GM12878 (cell line): ENCODE results near the gene ZNF692. TPM values are rescaled to one million over a fixed set of nuclear protein-coding genes. Genes with fewer than 3 reads are reported as not detected.

Experiments used
- BCL11A ChIP-seq: IDR thresholded peaks from 2 replicates; pipeline ENCODE4 v1.6.1; 2011; ENCODE audit warnings: low read depth, low read length
- BCL3 ChIP-seq: IDR thresholded peaks from 2 replicates; pipeline ENCODE4 v1.6.1; 2011; ENCODE audit warnings: borderline replicate concordance, low read depth, mild to moderate bottlenecking, moderate library complexity, low read length; ENCODE audit not compliant: insufficient read depth, poor library complexity, severe bottlenecking
- CBX3 ChIP-seq: fragments of 200-600 bp; sonication (generic); IDR thresholded peaks from 2 replicates; pipeline ENCODE4 v1.6.1; 2016; ENCODE audit warnings: low read depth, borderline replicate concordance
- CEBPZ ChIP-seq: fragments of 150-350 bp; IDR thresholded peaks from 2 replicates; pipeline ENCODE4 v1.6.1; 2016; ENCODE audit warnings: low read depth, low read length
- CHD1 ChIP-seq: IDR thresholded peaks from 2 replicates; pipeline ENCODE4 v1.6.1; 2012; ENCODE audit warnings: low read depth, low read length, improper control_type of control experiment
- E2F4 ChIP-seq: IDR thresholded peaks from 2 replicates; pipeline ENCODE4 v1.6.1; 2012; ENCODE audit warnings: low read depth, low read length, improper control_type of control experiment
- HDGF ChIP-seq: fragments of 450-650 bp; IDR thresholded peaks from 2 replicates; pipeline ENCODE4 v1.6.1; 2016; ENCODE audit warnings: antibody characterized with exemption
- IKZF1 ChIP-seq: fragments of 450-650 bp; conservative IDR thresholded peaks from 2 replicates; pipeline ENCODE4 v1.6.1; 2017; ENCODE audit warnings: antibody characterized with exemption, mild to moderate bottlenecking
- IKZF2 ChIP-seq, 2 experiments: fragments of 450-650 bp; IDR thresholded peaks; 2 replicates each; pipeline ENCODE4 v1.6.1; 2017; ENCODE audit warnings: mild to moderate bottlenecking in 2 of 2, moderate library complexity in 2 of 2
- IRF4 ChIP-seq: IDR thresholded peaks from 2 replicates; pipeline ENCODE4 v1.6.1; 2011; ENCODE audit warnings: low read depth, low read length
- MAX ChIP-seq: IDR thresholded peaks from 2 replicates; pipeline ENCODE4 v1.6.1; 2012; ENCODE audit warnings: low read depth, low read length, improper control_type of control experiment
- MTA2 ChIP-seq: fragments of 450-650 bp; IDR thresholded peaks from 2 replicates; pipeline ENCODE4 v1.6.1; 2016; ENCODE audit warnings: low read depth, mild to moderate bottlenecking, moderate library complexity
- NBN ChIP-seq: fragments of 450-650 bp; IDR thresholded peaks from 2 replicates; pipeline ENCODE4 v1.6.1; 2016
- NFXL1 ChIP-seq: fragments of 450-650 bp; IDR thresholded peaks from 2 replicates; pipeline ENCODE4 v1.6.1; 2017; ENCODE audit warnings: antibody characterized with exemption, mild to moderate bottlenecking, borderline replicate concordance
- PBX3 ChIP-seq: IDR thresholded peaks from 2 replicates; pipeline ENCODE4 v1.6.1; 2011; ENCODE audit warnings: mild to moderate bottlenecking, low read depth, low read length, moderate library complexity; ENCODE audit not compliant: insufficient replicate concordance
- PKNOX1 ChIP-seq: fragments of 450-650 bp; IDR thresholded peaks from 2 replicates; pipeline ENCODE4 v1.6.1; 2016; ENCODE audit warnings: mild to moderate bottlenecking
- POU2F2 ChIP-seq: IDR thresholded peaks from 3 replicates; pipeline ENCODE4 v1.6.1; 2011; ENCODE audit warnings: low read depth, mild to moderate bottlenecking, low read length, borderline replicate concordance
- SMAD1 ChIP-seq: fragments of 450-650 bp; IDR thresholded peaks from 2 replicates; pipeline ENCODE4 v1.6.1; 2018; ENCODE audit warnings: mild to moderate bottlenecking, low read depth; ENCODE audit not compliant: partially characterized antibody
- WRNIP1 ChIP-seq: IDR thresholded peaks from 2 replicates; pipeline ENCODE4 v1.6.1; 2011; ENCODE audit warnings: low read depth, low read length, improper control_type of control experiment, borderline replicate concordance
- polyA plus RNA-seq, 11 experiments: library from polyadenylated mRNA; depleted of rRNA in 4 of 11; unstranded in 6 of 11; stranded (reverse) in 5 of 11; fragments of >200 nt; fragmentation: Nextera tagmentation in 4 of 11; fragmentation: Illumina TruSeq in 1 of 11; extraction: Ambion mirVana in 4 of 11; extraction: Trizol in 1 of 11; gene quantifications; 1 replicate in 1 of 11; 2 replicates in 10 of 11; pipeline versions ENCODE4 v1.2.1 to v1.2.3, GENCODE V29; 2011 to 2016; ENCODE audit warnings: inconsistent platforms in 2 of 11, missing spikeins in 2 of 11, low read depth in 1 of 11
- total RNA-seq, 4 experiments: library from RNA; depleted of rRNA in 3 of 4; stranded (reverse); fragments of >200 nt in 3 of 4; fragmentation: Illumina TruSeq in 1 of 4; extraction: Trizol in 1 of 4; gene quantifications; 2 replicates each; pipeline versions ENCODE4 v1.2.1 to v1.2.3, GENCODE V29; 2013 to 2021
- TF ChIP-seq, protein P1 (sequence below): IDR thresholded peaks from 2 replicates; pipeline ENCODE4 v1.6.1; 2011; ENCODE audit warnings: borderline replicate concordance, low read depth, mild to moderate bottlenecking, moderate library complexity, mixed read lengths, low read length; ENCODE audit not compliant: insufficient read depth; ENCODE audit errors: extremely low read length

The ZNF692 gene
- total and polyA plus RNA-seq, 10 of the 15 experiments (the other 5 are each of a cell fraction or from before 2014, with no cell fraction given): 5.3 to 76.6 (median 36.9) TPM

- TF ChIP-seq CEBPZ: no peak
- peak; percentile 95 for TF ChIP-seq IKZF1
- no peak for TF ChIP-seq CHD1
- no peak for TF ChIP-seq IRF4
- 0 out of 2 replicates have a peak, but pooled peaks have one; percentile 11 for TF ChIP-seq PKNOX1
- no peak for TF ChIP-seq BCL3
- no peak for TF ChIP-seq CBX3
- TF ChIP-seq, protein P1, sequence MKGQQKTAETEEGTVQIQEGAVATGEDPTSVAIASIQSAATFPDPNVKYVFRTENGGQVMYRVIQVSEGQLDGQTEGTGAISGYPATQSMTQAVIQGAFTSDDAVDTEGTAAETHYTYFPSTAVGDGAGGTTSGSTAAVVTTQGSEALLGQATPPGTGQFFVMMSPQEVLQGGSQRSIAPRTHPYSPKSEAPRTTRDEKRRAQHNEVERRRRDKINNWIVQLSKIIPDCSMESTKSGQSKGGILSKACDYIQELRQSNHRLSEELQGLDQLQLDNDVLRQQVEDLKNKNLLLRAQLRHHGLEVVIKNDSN: no peak
- no peak for TF ChIP-seq PBX3
- no peak for TF ChIP-seq IKZF2 (IDR thresholded peaks at IDR 0.05)
- TF ChIP-seq MAX: peak; percentile 57; the same call in 1 of the 2 replicates
- no peak for TF ChIP-seq MTA2
- TF ChIP-seq E2F4: 0 out of 2 replicates have a peak, but pooled peaks have one; percentile 18
- TF ChIP-seq WRNIP1: no peak
- TF ChIP-seq POU2F2: 0 out of 3 replicates have a peak, but pooled peaks have one; percentile 32
- TF ChIP-seq NFXL1: no peak
- TF ChIP-seq SMAD1: no peak
- TF ChIP-seq HDGF: 0 out of 2 replicates have a peak, but pooled peaks have one; percentile 42
- peak; percentile 96 for TF ChIP-seq NBN
- no peak for TF ChIP-seq BCL11A
Measured at GRCh38 chr1:248906009-248906752, 47.3 kb upstream of the ZNF692 start, which contains the start of gene PGBD2 (continued).
